ENCODE data around the gene NOS1AP. TPM values are rescaled to one million over a fixed set of nuclear protein-coding genes. Genes with fewer than 3 reads are reported as not detected.
A peak's percentile ranks its signal among the peaks of the same experiment; 100 is the strongest.

Gene NOS1AP
- total RNA-seq, 5 donors from 2014 or later (not counting 1 experiment from before 2014, with no cell fraction given) = 0.07 to 0.16 (median 0.09) TPM; not detected in 2

DNA sequence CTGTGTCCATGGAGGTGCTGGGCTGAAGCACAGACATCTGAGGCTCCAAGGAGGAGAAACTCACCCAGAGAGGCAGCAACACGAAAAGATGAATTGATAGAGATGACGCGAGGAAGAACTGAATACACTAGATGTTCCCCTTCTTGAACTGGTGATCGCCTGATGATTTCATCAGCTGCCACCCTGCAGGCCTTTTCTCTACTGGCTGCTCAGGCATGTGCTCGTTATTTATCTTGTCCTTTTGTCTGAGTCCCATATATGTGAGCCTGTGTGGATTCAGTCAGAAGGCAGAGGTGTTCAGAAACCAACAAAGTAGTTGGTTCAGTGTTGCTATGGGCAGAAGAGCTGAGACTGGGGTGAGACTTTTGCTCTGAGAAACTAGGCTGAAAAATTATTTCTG is 202.9 kb downstream of the NOS1AP start:
- H3K4me3 ChIP-seq (ENCODE audit: control insufficient read depth in 1 of 2, extremely low read depth in 1 of 2, low read length in 1 of 2) = no peak overlapping the region
- peaks cover 0 to 3% of the 10 kb centered on the region in 2 experiments for H3K27me3 ChIP-seq (replicated peaks in 1 of 2; ENCODE audit: control insufficient read depth in 2 of 2, extremely low read depth in 1 of 2, insufficient read depth in 2 of 2, low read length in 1 of 2)
- Mint-ChIP-seq H3K27ac (no peak overlapping the region), H3K36me3 (no peaks in the 10 kb centered on the region), H3K27me3 (peaks cover 5 to 11% of the 10 kb centered on the region in 2 donors), H3K4me3 (no peak overlapping the region), H3K9me3 (no peaks in the 10 kb centered on the region), H3K4me1 (no peaks in the 10 kb centered on the region)
- ATAC-seq (replicated peaks in 1 of 4) (no peak), DNase-seq (no peak)
- 96% methylated on average over 4 of the region's 5 CpGs for WGBS (ENCODE audit: insufficient coverage)
- no peak overlapping the region for H3K27ac ChIP-seq (ENCODE audit: low read length)
- no peaks in the 10 kb centered on the region for H3K9me3 ChIP-seq
- no peaks in the 10 kb centered on the region for H3K36me3 ChIP-seq (ENCODE audit: control insufficient read depth in 2 of 2, extremely low read depth in 1 of 2, insufficient read depth in 1 of 2, low read length in 1 of 2)
- no peaks in the 10 kb centered on the region for H3K4me1 ChIP-seq (ENCODE audit: control insufficient read depth in 1 of 2, extremely low read depth in 1 of 2, insufficient read depth in 2 of 2, low read length in 2 of 2)
- POLR2A ChIA-PET = no interaction called here
- CTCF ChIA-PET = no interaction called here

GRCh38 chr1:162275622-162276175 is 206.2 kb downstream of the NOS1AP start:
- CTCF ChIA-PET = interaction anchor here in 1 of 2 donors (0.6 kb wide), 1 partner anchor 484 kb away, joined by 4 read pairs; no protein-coding TSS in a partner anchor
- Mint-ChIP-seq H3K9me3 (no peaks in the 10 kb centered on the region), H3K36me3 (no peaks in the 10 kb centered on the region)

DNA sequence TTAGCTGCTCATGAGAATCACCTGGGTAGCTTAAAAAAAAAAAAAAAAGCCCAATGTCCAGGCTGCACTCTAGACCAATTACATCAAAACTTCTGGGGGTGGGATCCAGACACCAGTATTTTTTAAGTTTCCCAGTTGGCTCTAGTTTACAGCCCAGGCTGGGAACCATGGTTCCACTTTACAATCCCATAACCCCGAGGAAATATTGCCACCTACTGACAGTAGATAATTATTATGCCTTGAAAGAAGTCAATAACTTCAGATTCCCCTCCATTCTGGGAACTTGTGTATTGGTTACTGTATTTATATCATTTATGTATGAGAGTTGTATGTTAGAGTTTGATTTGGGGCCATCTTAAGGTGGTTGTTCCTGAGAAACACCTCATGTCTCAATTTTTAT is 207.0 kb downstream of the NOS1AP start:
- peaks cover 4 to 6% of the 10 kb centered on the region in 2 experiments for H3K27me3 ChIP-seq (replicated peaks in 1 of 2; ENCODE audit: control insufficient read depth in 2 of 2, extremely low read depth in 1 of 2, insufficient read depth in 2 of 2, low read length in 1 of 2)
- no peaks in the 10 kb centered on the region for H3K36me3 ChIP-seq (ENCODE audit: control insufficient read depth in 2 of 2, extremely low read depth in 1 of 2, insufficient read depth in 1 of 2, low read length in 1 of 2)
- no peaks in the 10 kb centered on the region for H3K36me3 Mint-ChIP-seq
- peaks cover 8 to 20% of the 10 kb centered on the region in 2 donors for H3K27me3 Mint-ChIP-seq
- H3K27ac Mint-ChIP-seq = no peak overlapping the region
- ATAC-seq (replicated peaks in 1 of 4) (no peak), DNase-seq (peak in 1 of 35 experiments; percentile 7)
- POLR2A ChIA-PET = no interaction called here
- no peaks in the 10 kb centered on the region for H3K4me1 ChIP-seq (ENCODE audit: control insufficient read depth in 1 of 2, extremely low read depth in 1 of 2, insufficient read depth in 2 of 2, low read length in 2 of 2)
- WGBS (ENCODE audit: insufficient coverage) = no CpG with 5 or more reads among the region's 1 CpG
- H3K9me3 ChIP-seq = no peaks in the 10 kb centered on the region
- CTCF ChIA-PET = interaction anchor here in 1 of 2 donors (0.6 kb wide), 1 partner anchor 484 kb away, joined by 4 read pairs; no protein-coding TSS in a partner anchor
- H3K4me3 ChIP-seq (ENCODE audit: control insufficient read depth in 1 of 2, extremely low read depth in 1 of 2, low read length in 1 of 2) = no peak overlapping the region
- no peak overlapping the region for H3K4me3 Mint-ChIP-seq
- no peak overlapping the region for H3K27ac ChIP-seq (ENCODE audit: low read length)
- H3K9me3 Mint-ChIP-seq = no peaks in the 10 kb centered on the region
- H3K4me1 Mint-ChIP-seq = no peaks in the 10 kb centered on the region

More at GRCh38 chr1:162275622-162276175, 206.2 kb downstream of the NOS1AP start:
- H3K4me3 Mint-ChIP-seq = no peak overlapping the region
- Histone ChIP-seq H3K27me3 (replicated peaks in 1 of 2; ENCODE audit: control insufficient read depth in 2 of 2, extremely low read depth in 1 of 2, insufficient read depth in 2 of 2, low read length in 1 of 2) (peaks cover 4 to 6% of the 10 kb centered on the region in 2 experiments), H3K4me3 (ENCODE audit: control insufficient read depth in 1 of 2, extremely low read depth in 1 of 2, low read length in 1 of 2) (no peak overlapping the region), H3K9me3 (no peaks in the 10 kb centered on the region), H3K4me1 (ENCODE audit: control insufficient read depth in 1 of 2, extremely low read depth in 1 of 2, insufficient read depth in 2 of 2, low read length in 2 of 2) (no peaks in the 10 kb centered on the region), H3K27ac (ENCODE audit: low read length) (no peak overlapping the region), H3K36me3 (ENCODE audit: control insufficient read depth in 2 of 2, extremely low read depth in 1 of 2, insufficient read depth in 1 of 2, low read length in 1 of 2) (no peaks in the 10 kb centered on the region)
- peaks cover 9 to 17% of the 10 kb centered on the region in 2 donors for H3K27me3 Mint-ChIP-seq
- POLR2A ChIA-PET = interaction anchor here in 1 of 2 donors (0.6 kb wide), 1 partner anchor 334 kb away, joined by 9 read pairs; no protein-coding TSS in a partner anchor
- no peak for ATAC-seq (replicated peaks in 1 of 4)
- no peak for DNase-seq
- no peak overlapping the region for H3K27ac Mint-ChIP-seq
- no peaks in the 10 kb centered on the region for H3K4me1 Mint-ChIP-seq
- 100% methylated on average over 1 of the region's 6 CpGs for WGBS (ENCODE audit: insufficient coverage)

GRCh38 chr1:162279136-162279498 is 209.6 kb downstream of the NOS1AP start:
- Histone ChIP-seq H3K9me3 (no peaks in the 10 kb centered on the region), H3K27me3 (replicated peaks in 1 of 2; ENCODE audit: control insufficient read depth in 2 of 2, extremely low read depth in 1 of 2, insufficient read depth in 2 of 2, low read length in 1 of 2) (peaks cover 4 to 12% of the 10 kb centered on the region in 2 experiments), H3K4me3 (ENCODE audit: control insufficient read depth in 1 of 2, extremely low read depth in 1 of 2, low read length in 1 of 2) (no peak overlapping the region), H3K36me3 (ENCODE audit: control insufficient read depth in 2 of 2, extremely low read depth in 1 of 2, insufficient read depth in 1 of 2, low read length in 1 of 2) (no peaks in the 10 kb centered on the region), H3K4me1 (ENCODE audit: control insufficient read depth in 1 of 2, extremely low read depth in 1 of 2, insufficient read depth in 2 of 2, low read length in 2 of 2) (no peaks in the 10 kb centered on the region), H3K27ac (ENCODE audit: low read length) (no peak overlapping the region)
- ATAC-seq (replicated peaks in 1 of 4) = no peak
- Mint-ChIP-seq H3K9me3 (no peaks in the 10 kb centered on the region), H3K4me1 (no peaks in the 10 kb centered on the region), H3K27ac (no peak overlapping the region), H3K27me3 (peaks cover 13 to 25% of the 10 kb centered on the region in 2 donors), H3K4me3 (no peak overlapping the region), H3K36me3 (no peaks in the 10 kb centered on the region)
- no peak for DNase-seq
- ChIA-PET POLR2A (no interaction called here), CTCF (no interaction called here)
- 81% methylated on average over 7 of the region's 7 CpGs for WGBS (ENCODE audit: insufficient coverage)

- Histone ChIP-seq H3K9me3 (no peaks in the 10 kb centered on the region), H3K27me3 (replicated peaks in 1 of 2; ENCODE audit: control insufficient read depth in 2 of 2, extremely low read depth in 1 of 2, insufficient read depth in 2 of 2, low read length in 1 of 2) (peaks cover 4 to 20% of the 10 kb centered on the region in 2 experiments), H3K36me3 (ENCODE audit: control insufficient read depth in 2 of 2, extremely low read depth in 1 of 2, insufficient read depth in 1 of 2, low read length in 1 of 2) (no peaks in the 10 kb centered on the region), H3K4me3 (ENCODE audit: control insufficient read depth in 1 of 2, extremely low read depth in 1 of 2, low read length in 1 of 2) (no peak overlapping the region), H3K4me1 (ENCODE audit: control insufficient read depth in 1 of 2, extremely low read depth in 1 of 2, insufficient read depth in 2 of 2, low read length in 2 of 2) (no peaks in the 10 kb centered on the region), H3K27ac (ENCODE audit: low read length) (no peak overlapping the region)
- ChIA-PET CTCF (no interaction called here), POLR2A (no interaction called here)
- WGBS (ENCODE audit: insufficient coverage) = 83% methylated on average over 1 of the region's 3 CpGs
- no peak for ATAC-seq (replicated peaks in 1 of 4)
- Mint-ChIP-seq H3K27ac (no peak overlapping the region), H3K36me3 (no peaks in the 10 kb centered on the region), H3K9me3 (no peaks in the 10 kb centered on the region), H3K4me1 (no peaks in the 10 kb centered on the region), H3K4me3 (no peak overlapping the region), H3K27me3 (peaks cover 31% of the 10 kb centered on the region in 2 donors)
- DNase-seq = no peak
These were observed 211.9 kb downstream of the NOS1AP start for GRCh38 chr1:162281426-162281825.

- ATAC-seq (replicated peaks in 1 of 4) = no peak
- H3K36me3 ChIP-seq (ENCODE audit: control insufficient read depth in 2 of 2, extremely low read depth in 1 of 2, insufficient read depth in 1 of 2, low read length in 1 of 2) = no peaks in the 10 kb centered on the region
- no peak overlapping the region for H3K4me3 Mint-ChIP-seq
- peaks cover 4 to 20% of the 10 kb centered on the region in 2 experiments for H3K27me3 ChIP-seq (replicated peaks in 1 of 2; ENCODE audit: control insufficient read depth in 2 of 2, extremely low read depth in 1 of 2, insufficient read depth in 2 of 2, low read length in 1 of 2)
- no peaks in the 10 kb centered on the region for H3K4me1 Mint-ChIP-seq
- no peaks in the 10 kb centered on the region for H3K4me1 ChIP-seq (ENCODE audit: control insufficient read depth in 1 of 2, extremely low read depth in 1 of 2, insufficient read depth in 2 of 2, low read length in 2 of 2)
- DNase-seq = no peak
- H3K4me3 ChIP-seq (ENCODE audit: control insufficient read depth in 1 of 2, extremely low read depth in 1 of 2, low read length in 1 of 2) = no peak overlapping the region
- H3K27me3 Mint-ChIP-seq = peaks cover 34 to 36% of the 10 kb centered on the region in 2 donors
- H3K36me3 Mint-ChIP-seq = no peaks in the 10 kb centered on the region
- ChIA-PET POLR2A (no interaction called here), CTCF (interaction anchor here in 1 of 2 donors (0.6 kb wide), 1 partner anchor 195 kb away, joined by 3 read pairs; no protein-coding TSS in a partner anchor)
- H3K27ac ChIP-seq (ENCODE audit: low read length) = no peak overlapping the region
- H3K9me3 Mint-ChIP-seq = no peaks in the 10 kb centered on the region
- 36% methylated on average over 1 of the region's 2 CpGs for WGBS (ENCODE audit: insufficient coverage)
- H3K9me3 ChIP-seq = no peaks in the 10 kb centered on the region
- H3K27ac Mint-ChIP-seq = no peak overlapping the region
These were observed 214.2 kb downstream of the NOS1AP start for GRCh38 chr1:162283657-162284056.

Data from T-cell (primary cell).